ENCODE data around the gene FAM193B.

Gene FAM193B

GRCh38 chr5:177508221-177508611, 46.1 kb downstream of the FAM193B start:
- TF ChIP-seq CTCF (IDR thresholded peaks at IDR 0.05; ENCODE audit: control insufficient read depth, extremely low read depth, insufficient read depth): no peak
- DNase-seq (ENCODE audit: low read depth): no peak
- H3K4me3 ChIP-seq (ENCODE audit: low read depth, low read length): no peak overlapping the region

- no peak for TF ChIP-seq CTCF (IDR thresholded peaks at IDR 0.05; ENCODE audit: control insufficient read depth, extremely low read depth, insufficient read depth)
- H3K4me3 ChIP-seq (ENCODE audit: low read depth, low read length): no peak overlapping the region
- DNase-seq (ENCODE audit: low read depth): no peak
Measured at GRCh38 chr5:177507596-177508220, 46.7 kb downstream of the FAM193B start.

- no peak overlapping the region for H3K4me3 ChIP-seq (ENCODE audit: low read depth, low read length)
- no peak for DNase-seq (ENCODE audit: low read depth)
- TF ChIP-seq CTCF (IDR thresholded peaks at IDR 0.05; ENCODE audit: control insufficient read depth, extremely low read depth, insufficient read depth): no peak
Measured at GRCh38 chr5:177507165-177507564, 47.2 kb downstream of the FAM193B start.

- DNase-seq (ENCODE audit: low read depth): no peak
- TF ChIP-seq CTCF (IDR thresholded peaks at IDR 0.05; ENCODE audit: control insufficient read depth, extremely low read depth, insufficient read depth): no peak
- H3K4me3 ChIP-seq (ENCODE audit: low read depth, low read length): no peak overlapping the region
Measured at GRCh38 chr5:177505075-177505474, 49.3 kb downstream of the FAM193B start.

- DNase-seq (ENCODE audit: low read depth): no peak
Measured at GRCh38 chr5:177504086-177505056, 50.0 kb downstream of the FAM193B start.

More at GRCh38 chr5:177504086-177505056, 50.0 kb downstream of the FAM193B start:
- H3K4me3 ChIP-seq (ENCODE audit: low read depth, low read length): no peak overlapping the region
- no peak for TF ChIP-seq CTCF (IDR thresholded peaks at IDR 0.05; ENCODE audit: control insufficient read depth, extremely low read depth, insufficient read depth)
